Measurements from ENCODE around the gene MANBA.
A peak's percentile ranks its signal among the peaks of the same experiment; 100 is the strongest.

Gene MANBA

GRCh38 chr4:102760645-102761295 is at the start of gene MANBA:
MANBA (minus strand) TSS chr4:102760968; CDS start chr4:102760894, 74 bp downstream.
- peak; percentile 78 for DNase-seq

- no peak for DNase-seq
These were observed 48.9 kb upstream of the MANBA start for GRCh38 chr4:102809691-102810090.

GRCh38 chr4:102809190-102809589 is 48.4 kb upstream of the MANBA start:
- DNase-seq, result no peak

- DNase-seq, result no peak
These were observed 47.2 kb upstream of the MANBA start for GRCh38 chr4:102808009-102808408.

- DNase-seq, result no peak
These were observed 46.6 kb upstream of the MANBA start for GRCh38 chr4:102807345-102807744.

- no peak for DNase-seq
These were observed 39.0 kb upstream of the MANBA start for GRCh38 chr4:102799816-102800215.

- DNase-seq, result no peak
These were observed 34.2 kb upstream of the MANBA start for GRCh38 chr4:102794999-102795398.

GRCh38 chr4:102792361-102792936 is 31.7 kb upstream of the MANBA start:
- DNase-seq, result no peak

GRCh38 chr4:102791318-102791835 is 30.6 kb upstream of the MANBA start:
- DNase-seq, result no peak

GRCh38 chr4:102789317-102789717 is 28.5 kb upstream of the MANBA start:
- no peak for DNase-seq

GRCh38 chr4:102787944-102788343 is 27.2 kb upstream of the MANBA start:
- DNase-seq, result no peak

- no peak for DNase-seq
These were observed 26.5 kb upstream of the MANBA start for GRCh38 chr4:102787096-102787881.

- no peak for DNase-seq
These were observed 25.5 kb upstream of the MANBA start for GRCh38 chr4:102786279-102786678.

- DNase-seq, result no peak
These were observed 22.2 kb upstream of the MANBA start for GRCh38 chr4:102783006-102783405.

GRCh38 chr4:102781570-102781969 is 20.8 kb upstream of the MANBA start:
- no peak for DNase-seq

GRCh38 chr4:102780476-102781144 is 19.8 kb upstream of the MANBA start:
- no peak for DNase-seq

GRCh38 chr4:102779204-102779603 is 18.4 kb upstream of the MANBA start:
- DNase-seq, result no peak

GRCh38 chr4:102778720-102779119 is 18.0 kb upstream of the MANBA start:
- no peak for DNase-seq

- no peak for DNase-seq
These were observed 15.0 kb upstream of the MANBA start for GRCh38 chr4:102775805-102776204.

GRCh38 chr4:102774254-102774653 is 13.5 kb upstream of the MANBA start:
- DNase-seq, result no peak

- no peak for DNase-seq
These were observed 12.1 kb upstream of the MANBA start for GRCh38 chr4:102772738-102773340.

- DNase-seq, result no peak
These were observed 4.1 kb upstream of the MANBA start for GRCh38 chr4:102764901-102765300.

- DNase-seq, result no peak
These were observed 1.1 kb upstream of the MANBA start for GRCh38 chr4:102761906-102762305.
